ENCODE data around the gene CUTC.

- TF ChIP-seq CTCF (IDR thresholded peaks at IDR 0.05) (no peak), EP300 (IDR thresholded peaks at IDR 0.05) (no peak), POLR2A (IDR thresholded peaks at IDR 0.05) (no peak)
Observed at GRCh38 chr10:99769706-99770105, 37.7 kb downstream of the CUTC start.
